ENCODE measurements around the gene PPFIBP2.

The PPFIBP2 gene

GRCh38 chr11:7639643-7640025 lies 125.8 kb downstream of the PPFIBP2 start:
- DNase-seq (ENCODE audit: extremely low read depth, low read depth), result no peak

GRCh38 chr11:7640816-7641215 lies 127.0 kb downstream of the PPFIBP2 start:
- TF ChIP-seq CTCF (IDR thresholded peaks at IDR 0.05; ENCODE audit: low read depth, low read length), result no peak
- no peak for DNase-seq (ENCODE audit: extremely low read depth, low read depth)

More at GRCh38 chr11:7639643-7640025, 125.8 kb downstream of the PPFIBP2 start:
- TF ChIP-seq CTCF (IDR thresholded peaks at IDR 0.05; ENCODE audit: low read depth, low read length), result no peak

DNA sequence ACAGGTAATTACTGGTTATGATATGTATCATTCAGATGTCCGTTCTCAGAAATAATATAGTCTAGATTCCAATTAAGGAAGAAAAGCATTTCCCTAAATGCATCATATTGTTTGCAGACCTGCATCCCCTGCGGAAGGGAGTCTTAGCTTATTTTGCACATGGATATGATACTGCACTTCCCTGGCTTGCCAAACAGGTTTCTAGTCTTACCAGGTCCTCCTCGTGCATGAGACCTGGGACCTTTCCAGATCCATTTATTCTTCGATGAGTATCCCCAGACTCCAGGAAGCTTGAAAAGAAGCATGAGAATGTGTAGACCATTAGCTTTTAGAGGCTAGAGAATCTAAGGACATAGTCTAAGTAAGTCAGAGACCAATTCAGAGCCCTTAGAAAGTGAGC lies 128.9 kb downstream of the PPFIBP2 start:
- TF ChIP-seq CTCF (IDR thresholded peaks at IDR 0.05; ENCODE audit: low read depth, low read length), result no peak
- DNase-seq (ENCODE audit: extremely low read depth, low read depth), result no peak

GRCh38 chr11:7643314-7643713 lies 129.5 kb downstream of the PPFIBP2 start:
- no peak for TF ChIP-seq CTCF (IDR thresholded peaks at IDR 0.05; ENCODE audit: low read depth, low read length)
- DNase-seq (ENCODE audit: extremely low read depth, low read depth), result no peak

DNA sequence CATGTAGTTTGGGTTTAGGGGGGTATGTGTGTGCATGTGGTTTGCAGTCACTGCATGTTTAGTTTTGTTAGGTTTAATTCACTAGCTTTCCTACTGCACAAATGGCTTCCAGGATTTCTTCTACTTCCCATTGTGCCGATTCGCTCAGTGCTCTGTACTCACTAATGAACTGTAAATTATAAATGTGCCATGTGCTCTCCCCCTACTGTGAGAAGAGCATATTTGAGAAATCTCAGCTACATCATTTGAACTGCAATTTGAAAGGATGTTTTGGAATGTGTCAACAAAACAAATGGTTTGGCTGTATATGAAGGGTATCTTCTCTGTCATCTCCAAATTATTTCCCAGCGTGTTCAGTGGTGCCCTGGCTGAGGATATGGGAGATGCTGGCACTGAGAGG lies 131.4 kb downstream of the PPFIBP2 start:
- no peak for TF ChIP-seq CTCF (IDR thresholded peaks at IDR 0.05; ENCODE audit: low read depth, low read length)
- no peak for DNase-seq (ENCODE audit: extremely low read depth, low read depth)

GRCh38 chr11:7646866-7647265 lies 133.1 kb downstream of the PPFIBP2 start:
- TF ChIP-seq CTCF (IDR thresholded peaks at IDR 0.05; ENCODE audit: low read depth, low read length), result no peak
- DNase-seq (ENCODE audit: extremely low read depth, low read depth), result no peak

DNA sequence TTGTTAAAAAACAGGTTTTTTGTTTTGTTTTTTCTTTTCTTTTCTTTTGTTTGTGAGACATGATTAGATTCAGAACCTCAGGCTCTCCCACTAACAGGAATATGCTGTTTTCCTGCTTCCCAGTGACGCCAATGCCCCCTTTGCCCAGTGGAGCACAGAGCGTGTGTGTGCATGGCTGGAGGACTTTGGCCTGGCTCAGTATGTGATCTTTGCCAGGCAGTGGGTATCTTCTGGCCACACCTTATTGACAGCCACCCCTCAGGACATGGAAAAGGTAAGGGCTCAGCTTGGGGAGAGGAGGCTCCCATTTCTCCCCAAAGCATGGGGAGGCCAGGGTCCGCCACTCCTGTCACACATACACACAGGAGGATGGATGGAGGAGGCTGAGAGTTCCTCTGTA lies 134.5 kb downstream of the PPFIBP2 start:
- no peak for TF ChIP-seq CTCF (IDR thresholded peaks at IDR 0.05; ENCODE audit: low read depth, low read length)
- DNase-seq (ENCODE audit: extremely low read depth, low read depth), result no peak

All from AG09319 (cell line).